DOHH2 (cell line): ENCODE data around the gene STAM.

Experiments
- H3F3A ChIP-seq: fragments of 200-600 bp; sonication (generic), shearing (Covaris generic); 2 replicates; pipeline ENCODE4 v1.6.0; 2016; ENCODE audit warnings: antibody characterized with exemption, mild to moderate bottlenecking; ENCODE audit not compliant: control insufficient read depth, insufficient read depth
- H3K27ac ChIP-seq: fragments of 200-600 bp; sonication (generic); 2 replicates; pipeline ENCODE4 v1.5.1; 2014; ENCODE audit warnings: low read depth, mild to moderate bottlenecking, low read length, moderate library complexity
- H3K27me3 ChIP-seq: fragments of 200-600 bp; sonication (generic); 2 replicates; pipeline ENCODE4 v1.6.1; 2014; ENCODE audit warnings: mild to moderate bottlenecking, low read length, mixed read lengths; ENCODE audit not compliant: control insufficient read depth
- H3K36me3 ChIP-seq: fragments of 200-600 bp; sonication (generic); 2 replicates; pipeline ENCODE4 v1.6.1; 2014; ENCODE audit warnings: mild to moderate bottlenecking, low read length, moderate library complexity, mixed read lengths; ENCODE audit not compliant: control insufficient read depth
- H3K4me1 ChIP-seq: fragments of 200-600 bp; sonication (generic); 2 replicates; pipeline ENCODE4 v1.6.1; 2014; ENCODE audit warnings: mild to moderate bottlenecking, low read length, mixed read lengths; ENCODE audit not compliant: control insufficient read depth
- H3K4me2 ChIP-seq: fragments of 200-600 bp; sonication (generic); 2 replicates; pipeline ENCODE4 v1.6.0; 2014; ENCODE audit warnings: mild to moderate bottlenecking, low read length, moderate library complexity
- H3K4me3 ChIP-seq: fragments of 200-600 bp; sonication (generic); 2 replicates; pipeline ENCODE4 v1.5.1; 2014; ENCODE audit warnings: mild to moderate bottlenecking, low read length, mixed read lengths
- H3K79me2 ChIP-seq: fragments of 200-600 bp; sonication (generic); 2 replicates; pipeline ENCODE4 v1.6.1; 2014; ENCODE audit warnings: mild to moderate bottlenecking, low read length, mixed read lengths; ENCODE audit not compliant: control insufficient read depth
- H3K9me2 ChIP-seq: fragments of 200-600 bp; sonication (generic); replicated peaks from 2 replicates; pipeline ENCODE4 v1.6.1; 2014; ENCODE audit warnings: mild to moderate bottlenecking, low read length, mixed read lengths; ENCODE audit not compliant: control insufficient read depth
- H3K9me3 ChIP-seq: fragments of 200-600 bp; sonication (generic); 2 replicates; pipeline ENCODE4 v1.6.1; 2014; ENCODE audit warnings: antibody characterized with exemption, low read length, mixed read lengths; ENCODE audit not compliant: control insufficient read depth, insufficient read depth
- H4K20me1 ChIP-seq: fragments of 200-600 bp; sonication (generic); 2 replicates; pipeline ENCODE4 v1.6.0; 2014; ENCODE audit warnings: low read depth, mild to moderate bottlenecking, antibody characterized with exemption, low read length, moderate library complexity; ENCODE audit not compliant: control insufficient read depth, insufficient read depth
- EZH2phosphoT487 ChIP-seq: fragments of 200-600 bp; sonication (generic); IDR thresholded peaks from 2 replicates; pipeline ENCODE4 v1.6.1; 2017; ENCODE audit warnings: borderline replicate concordance, mild to moderate bottlenecking, antibody characterized with exemption, low read length, moderate library complexity, mixed read lengths
- TF ChIP-seq, protein P1 (sequence below): fragments of 200-600 bp; sonication (generic); IDR thresholded peaks from one replicate; pipeline ENCODE4 v1.5.1; 2014; ENCODE audit warnings: antibody characterized with exemption, mild to moderate bottlenecking, low read depth, low read length; ENCODE audit not compliant: poor library complexity, severe bottlenecking

Gene STAM

GRCh38 chr10:17674566-17674965 is 30.6 kb downstream of the STAM start:
- no peaks in the 10 kb centered on the region for H3K9me2 ChIP-seq
- H3K79me2 ChIP-seq: peaks cover 34% of the 10 kb centered on the region
- no peaks in the 10 kb centered on the region for H3K4me1 ChIP-seq

DNA sequence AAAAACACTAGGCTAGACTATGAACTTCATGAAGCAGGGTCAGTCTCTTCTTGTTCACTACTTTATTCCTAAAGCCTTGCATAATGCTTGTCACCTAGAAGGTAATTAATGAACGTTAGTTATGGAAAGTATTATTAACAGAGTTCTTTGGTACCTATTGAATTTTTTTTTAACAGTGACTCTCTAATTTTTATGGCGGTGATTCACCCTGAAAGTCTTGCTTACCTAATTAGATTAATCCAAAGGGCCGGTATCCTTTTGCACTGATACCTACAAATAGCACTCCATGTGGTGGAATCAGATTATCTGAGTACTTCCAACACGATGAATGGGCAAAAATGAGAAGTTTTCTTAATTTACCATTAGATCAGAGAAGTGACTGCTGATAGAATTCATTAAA is 31.7 kb downstream of the STAM start:
- Histone ChIP-seq H4K20me1 (no peaks in the 10 kb centered on the region), H3K36me3 (no peaks in the 10 kb centered on the region), H3K27me3 (no peaks in the 10 kb centered on the region), H3K4me2 (no peak overlapping the region), H3K27ac (no peak overlapping the region), H3K4me1 (no peaks in the 10 kb centered on the region), H3K9me3 (no peaks in the 10 kb centered on the region), H3K4me3 (no peak overlapping the region), H3K9me2 (no peaks in the 10 kb centered on the region), H3F3A (no peaks in the 10 kb centered on the region), H3K79me2 (peaks cover 33% of the 10 kb centered on the region)
- no peak for TF ChIP-seq EZH2phosphoT487
- TF ChIP-seq, protein P1, sequence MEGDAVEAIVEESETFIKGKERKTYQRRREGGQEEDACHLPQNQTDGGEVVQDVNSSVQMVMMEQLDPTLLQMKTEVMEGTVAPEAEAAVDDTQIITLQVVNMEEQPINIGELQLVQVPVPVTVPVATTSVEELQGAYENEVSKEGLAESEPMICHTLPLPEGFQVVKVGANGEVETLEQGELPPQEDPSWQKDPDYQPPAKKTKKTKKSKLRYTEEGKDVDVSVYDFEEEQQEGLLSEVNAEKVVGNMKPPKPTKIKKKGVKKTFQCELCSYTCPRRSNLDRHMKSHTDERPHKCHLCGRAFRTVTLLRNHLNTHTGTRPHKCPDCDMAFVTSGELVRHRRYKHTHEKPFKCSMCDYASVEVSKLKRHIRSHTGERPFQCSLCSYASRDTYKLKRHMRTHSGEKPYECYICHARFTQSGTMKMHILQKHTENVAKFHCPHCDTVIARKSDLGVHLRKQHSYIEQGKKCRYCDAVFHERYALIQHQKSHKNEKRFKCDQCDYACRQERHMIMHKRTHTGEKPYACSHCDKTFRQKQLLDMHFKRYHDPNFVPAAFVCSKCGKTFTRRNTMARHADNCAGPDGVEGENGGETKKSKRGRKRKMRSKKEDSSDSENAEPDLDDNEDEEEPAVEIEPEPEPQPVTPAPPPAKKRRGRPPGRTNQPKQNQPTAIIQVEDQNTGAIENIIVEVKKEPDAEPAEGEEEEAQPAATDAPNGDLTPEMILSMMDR: no peak

More at GRCh38 chr10:17674566-17674965, 30.6 kb downstream of the STAM start:
- H3F3A ChIP-seq: no peaks in the 10 kb centered on the region
- H3K36me3 ChIP-seq: no peaks in the 10 kb centered on the region
- H3K27me3 ChIP-seq: no peaks in the 10 kb centered on the region
- no peak overlapping the region for H3K4me2 ChIP-seq
- TF ChIP-seq, protein P1: no peak
- TF ChIP-seq EZH2phosphoT487: no peak
- H3K4me3 ChIP-seq: no peak overlapping the region
- H3K27ac ChIP-seq: no peak overlapping the region
- no peaks in the 10 kb centered on the region for H4K20me1 ChIP-seq
- H3K9me3 ChIP-seq: no peaks in the 10 kb centered on the region

- H3K27ac ChIP-seq: no peak overlapping the region
- no peaks in the 10 kb centered on the region for H3K9me2 ChIP-seq
- no peak overlapping the region for H3K4me3 ChIP-seq
- no peaks in the 10 kb centered on the region for H3K9me3 ChIP-seq
- H3K4me2 ChIP-seq: no peak overlapping the region
- H3K79me2 ChIP-seq: peaks cover 35% of the 10 kb centered on the region
- no peak for TF ChIP-seq EZH2phosphoT487
- TF ChIP-seq, protein P1: no peak
- H3K36me3 ChIP-seq: no peaks in the 10 kb centered on the region
- H3K4me1 ChIP-seq: no peaks in the 10 kb centered on the region
- no peaks in the 10 kb centered on the region for H3K27me3 ChIP-seq
- no peaks in the 10 kb centered on the region for H3F3A ChIP-seq
- no peaks in the 10 kb centered on the region for H4K20me1 ChIP-seq
These were observed 33.0 kb downstream of the STAM start for GRCh38 chr10:17676919-17677318.
